ENCODE data around the gene RFTN2. TPM values are rescaled to one million over a fixed set of nuclear protein-coding genes. Genes with fewer than 3 reads are reported as not detected.
"Not testable (repeated sequence)": the region's sequence is repeated elsewhere in the genome, so short reads cannot be mapped to it uniquely, and the experiment has no call there.

RFTN2 gene
- total RNA-seq, 1 donor from 2014 or later, result 5.7 TPM

DNA sequence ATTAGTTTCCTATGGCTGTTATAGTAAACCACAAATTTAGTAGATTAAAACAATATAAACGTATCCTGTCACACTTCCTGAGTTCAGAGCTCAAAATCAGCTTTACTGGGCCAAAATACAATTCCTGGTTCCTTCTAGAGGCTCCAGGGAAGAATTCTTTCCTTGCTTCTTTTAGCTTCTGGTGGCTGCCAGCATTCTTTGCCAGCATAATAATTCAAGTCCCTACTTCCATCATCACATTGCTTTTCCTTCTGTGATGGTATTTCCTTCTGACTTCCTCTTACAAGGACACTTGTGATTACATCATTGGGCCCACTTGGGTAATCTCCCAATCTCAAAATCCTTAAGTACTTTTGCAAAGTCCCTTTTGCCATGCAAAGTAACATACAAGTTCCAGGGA lies 118.9 kb downstream of the RFTN2 start:
- Mint-ChIP-seq H3K4me3 (ENCODE audit: low read depth) (no peak overlapping the region), H3K27ac (no peak overlapping the region), H3K36me3 (ENCODE audit: insufficient read depth) (peaks cover 15% of the 10 kb centered on the region), H3K4me1 (ENCODE audit: low read depth) (no peaks in the 10 kb centered on the region), H3K27me3 (no peaks in the 10 kb centered on the region), H3K9me3 (ENCODE audit: low read depth) (no peaks in the 10 kb centered on the region)
- no peak for DNase-seq (ENCODE audit: low spot score, unreplicated experiment)
- TF ChIP-seq, protein P1, sequence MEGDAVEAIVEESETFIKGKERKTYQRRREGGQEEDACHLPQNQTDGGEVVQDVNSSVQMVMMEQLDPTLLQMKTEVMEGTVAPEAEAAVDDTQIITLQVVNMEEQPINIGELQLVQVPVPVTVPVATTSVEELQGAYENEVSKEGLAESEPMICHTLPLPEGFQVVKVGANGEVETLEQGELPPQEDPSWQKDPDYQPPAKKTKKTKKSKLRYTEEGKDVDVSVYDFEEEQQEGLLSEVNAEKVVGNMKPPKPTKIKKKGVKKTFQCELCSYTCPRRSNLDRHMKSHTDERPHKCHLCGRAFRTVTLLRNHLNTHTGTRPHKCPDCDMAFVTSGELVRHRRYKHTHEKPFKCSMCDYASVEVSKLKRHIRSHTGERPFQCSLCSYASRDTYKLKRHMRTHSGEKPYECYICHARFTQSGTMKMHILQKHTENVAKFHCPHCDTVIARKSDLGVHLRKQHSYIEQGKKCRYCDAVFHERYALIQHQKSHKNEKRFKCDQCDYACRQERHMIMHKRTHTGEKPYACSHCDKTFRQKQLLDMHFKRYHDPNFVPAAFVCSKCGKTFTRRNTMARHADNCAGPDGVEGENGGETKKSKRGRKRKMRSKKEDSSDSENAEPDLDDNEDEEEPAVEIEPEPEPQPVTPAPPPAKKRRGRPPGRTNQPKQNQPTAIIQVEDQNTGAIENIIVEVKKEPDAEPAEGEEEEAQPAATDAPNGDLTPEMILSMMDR (IDR thresholded peaks at IDR 0.05; ENCODE audit: unreplicated experiment), result no peak

DNA sequence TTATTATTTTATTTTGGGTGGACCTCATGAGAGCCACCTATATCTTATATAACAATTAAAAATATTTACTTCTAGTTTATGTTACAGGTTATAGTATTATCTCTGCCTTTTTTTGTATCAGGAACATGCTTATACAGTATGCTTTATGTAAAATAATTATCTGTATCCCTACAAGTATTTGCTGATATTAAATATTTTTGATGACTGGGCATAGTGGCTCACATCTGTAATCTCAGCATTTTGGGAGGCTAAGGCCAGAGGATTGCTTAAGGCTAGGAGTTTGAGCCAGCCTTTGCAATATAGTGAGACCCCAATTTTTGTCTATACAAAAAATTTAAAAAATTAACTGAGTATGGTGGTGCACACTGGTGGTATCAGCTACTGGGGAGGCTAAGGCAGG lies 119.9 kb downstream of the RFTN2 start:
- Mint-ChIP-seq H3K4me1 (ENCODE audit: low read depth) (no peaks in the 10 kb centered on the region), H3K27ac (no peak overlapping the region), H3K36me3 (ENCODE audit: insufficient read depth) (peaks cover 10% of the 10 kb centered on the region), H3K27me3 (no peaks in the 10 kb centered on the region), H3K9me3 (ENCODE audit: low read depth) (no peaks in the 10 kb centered on the region), H3K4me3 (ENCODE audit: low read depth) (no peak overlapping the region)
- TF ChIP-seq, protein P1 (IDR thresholded peaks at IDR 0.05; ENCODE audit: unreplicated experiment), result no peak
- no peak for DNase-seq (ENCODE audit: low spot score, unreplicated experiment)

DNA sequence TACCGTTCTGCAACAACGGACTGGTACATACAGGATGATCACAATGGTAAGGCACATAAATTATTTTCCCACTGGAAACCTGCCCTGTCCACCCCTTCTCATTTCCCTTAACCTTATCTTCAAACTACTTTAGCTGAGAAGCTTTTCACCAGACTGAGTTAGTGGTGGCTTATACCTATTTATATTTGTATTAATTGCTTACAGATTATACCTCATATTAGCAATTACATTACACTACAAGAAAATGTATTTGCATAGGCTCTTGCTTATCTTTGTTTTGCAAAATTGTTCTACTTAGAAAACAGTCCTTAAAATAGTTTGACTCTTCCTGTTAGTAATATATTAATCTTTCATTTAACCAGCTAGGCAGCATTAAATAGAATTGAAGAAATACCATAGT lies 124.1 kb downstream of the RFTN2 start:
- H3K27me3 Mint-ChIP-seq; H3K4me1 Mint-ChIP-seq (ENCODE audit: low read depth); H3K27ac Mint-ChIP-seq; H3K4me3 Mint-ChIP-seq (ENCODE audit: low read depth); H3K9me3 Mint-ChIP-seq (ENCODE audit: low read depth); DNase-seq (ENCODE audit: low spot score, unreplicated experiment): not testable (repeated sequence)
- H3K36me3 Mint-ChIP-seq (ENCODE audit: insufficient read depth), result peaks cover 21% of the 10 kb centered on the region

- DNase-seq (ENCODE audit: low spot score, unreplicated experiment), result no peak
- Mint-ChIP-seq H3K27ac (no peak overlapping the region), H3K36me3 (ENCODE audit: insufficient read depth) (peaks cover 22% of the 10 kb centered on the region), H3K27me3 (no peaks in the 10 kb centered on the region), H3K9me3 (ENCODE audit: low read depth) (no peaks in the 10 kb centered on the region), H3K4me3 (ENCODE audit: low read depth) (no peak overlapping the region), H3K4me1 (ENCODE audit: low read depth) (no peaks in the 10 kb centered on the region)
- TF ChIP-seq, protein P1 (IDR thresholded peaks at IDR 0.05; ENCODE audit: unreplicated experiment), result no peak
Observed at GRCh38 chr2:197548582-197548981, 126.8 kb downstream of the RFTN2 start.

DNA sequence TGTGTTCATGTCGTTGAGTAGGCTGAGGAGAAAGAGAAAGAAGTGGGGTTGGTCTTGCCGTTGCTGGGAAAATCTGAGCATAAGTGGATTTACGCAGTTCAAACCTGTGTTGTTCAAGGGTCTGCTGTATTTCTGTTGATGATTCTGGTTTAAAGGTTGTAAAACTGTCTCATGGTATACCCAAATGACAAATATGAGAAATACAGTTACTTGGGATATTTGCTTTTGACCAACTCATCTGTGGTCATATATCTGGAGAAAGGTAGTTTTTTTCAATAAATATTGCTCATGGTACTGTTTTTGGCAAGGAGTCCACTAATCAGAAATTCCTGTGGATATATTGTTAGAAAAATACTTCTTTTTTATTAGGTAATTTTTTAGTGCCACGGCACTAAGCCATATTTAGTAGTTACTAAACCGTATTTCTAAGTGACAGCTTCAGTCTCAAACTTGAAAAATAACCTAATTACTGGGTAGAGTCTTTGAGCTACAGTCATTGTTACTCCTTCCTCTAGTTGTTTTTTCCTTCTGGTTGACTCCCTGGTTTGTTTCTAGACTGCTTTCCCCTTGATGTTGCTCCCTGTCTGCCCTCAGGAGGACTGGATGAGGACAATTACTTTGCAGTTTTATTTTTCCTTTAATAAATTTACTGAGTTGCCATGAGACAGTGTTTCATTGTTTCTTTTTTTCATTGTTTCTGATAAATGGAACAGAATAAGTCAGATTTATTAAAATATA lies 128.1 kb downstream of the RFTN2 start:
- Mint-ChIP-seq H3K27ac (no peak overlapping the region), H3K4me1 (ENCODE audit: low read depth) (no peaks in the 10 kb centered on the region), H3K36me3 (ENCODE audit: insufficient read depth) (peaks cover 23% of the 10 kb centered on the region), H3K27me3 (no peaks in the 10 kb centered on the region), H3K4me3 (ENCODE audit: low read depth) (no peak overlapping the region), H3K9me3 (ENCODE audit: low read depth) (no peaks in the 10 kb centered on the region)
- TF ChIP-seq, protein P1 (IDR thresholded peaks at IDR 0.05; ENCODE audit: unreplicated experiment), result no peak
- DNase-seq (ENCODE audit: low spot score, unreplicated experiment), result no peak

GRCh38 chr2:197543206-197543605 lies 132.2 kb downstream of the RFTN2 start:
- H3K36me3 Mint-ChIP-seq (ENCODE audit: insufficient read depth), result peaks cover 36% of the 10 kb centered on the region
- no peaks in the 10 kb centered on the region for H3K4me1 Mint-ChIP-seq (ENCODE audit: low read depth)
- H3K27me3 Mint-ChIP-seq, result no peaks in the 10 kb centered on the region
- TF ChIP-seq, protein P1 (IDR thresholded peaks at IDR 0.05; ENCODE audit: unreplicated experiment), result no peak
- H3K9me3 Mint-ChIP-seq (ENCODE audit: low read depth), result no peaks in the 10 kb centered on the region
- no peak for DNase-seq (ENCODE audit: low spot score, unreplicated experiment)
- no peak overlapping the region for H3K4me3 Mint-ChIP-seq (ENCODE audit: low read depth)
- H3K27ac Mint-ChIP-seq, result no peak overlapping the region

Measured in progenitor cell of endocrine pancreas (in vitro differentiated cells).